GM21619 (cell line): ENCODE data around the gene SETD2.

Experiments
- ATAC-seq: cut with Tn5 transposase; IDR thresholded peaks from one replicate; pipeline ENCODE4 v1.9.1; 2021; ENCODE audit not compliant: unreplicated experiment

Gene SETD2

DNA sequence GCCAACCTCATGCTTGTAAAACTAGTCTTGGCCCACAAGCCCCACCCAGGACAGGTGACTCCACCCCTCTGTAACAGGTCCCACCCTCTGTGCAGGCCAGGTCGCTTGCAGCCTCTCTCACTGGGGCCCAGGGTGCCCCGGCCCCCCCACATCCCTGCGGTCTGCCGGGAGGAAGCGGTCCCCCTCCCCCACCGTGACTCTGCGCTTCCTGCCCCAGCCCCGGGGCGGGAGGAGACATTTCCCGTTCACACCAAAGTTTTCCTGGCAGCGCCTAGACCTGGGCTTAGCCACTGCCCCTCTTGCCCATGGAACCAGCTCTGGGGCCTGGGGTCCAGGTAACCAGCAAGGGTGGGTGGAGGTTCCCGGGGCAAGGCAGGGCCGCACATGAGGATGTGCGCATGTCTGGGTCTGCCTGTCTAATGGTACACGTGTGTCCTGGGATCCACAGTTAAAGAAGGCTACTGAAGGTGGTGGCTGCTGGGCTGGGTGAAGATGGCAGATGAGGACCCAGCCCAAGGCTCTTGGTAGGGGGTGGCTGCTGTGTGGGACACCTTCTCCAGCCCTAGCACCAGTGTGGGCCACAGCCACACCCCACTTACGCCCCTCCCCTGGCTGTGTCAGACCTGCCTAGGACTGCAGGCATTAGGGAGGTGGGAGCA is 176.0 kb downstream of the SETD2 start:
- peak; percentile 68 for ATAC-seq

DNA sequence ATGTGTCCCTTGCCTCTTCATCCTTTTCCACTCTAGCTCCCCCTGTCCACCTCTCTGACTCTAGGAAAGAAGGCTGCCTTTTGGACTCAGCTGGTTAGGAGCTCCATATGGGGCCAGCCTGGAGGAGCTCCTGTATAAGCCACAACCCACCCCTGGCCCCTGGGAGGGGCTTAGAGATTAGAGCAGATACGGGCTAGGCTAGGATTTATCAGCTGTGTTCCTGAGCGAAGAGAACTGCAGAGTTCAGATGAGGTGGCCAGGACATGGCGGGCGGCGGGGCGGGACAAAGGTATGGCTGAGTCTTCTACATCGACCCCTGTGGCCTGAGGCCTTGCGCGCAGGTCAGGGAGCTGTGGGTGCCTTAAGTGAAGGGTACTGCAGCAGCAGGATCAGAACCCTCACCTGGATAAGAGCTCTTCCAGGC is 176.6 kb downstream of the SETD2 start:
- peak; percentile 3 for ATAC-seq

DNA sequence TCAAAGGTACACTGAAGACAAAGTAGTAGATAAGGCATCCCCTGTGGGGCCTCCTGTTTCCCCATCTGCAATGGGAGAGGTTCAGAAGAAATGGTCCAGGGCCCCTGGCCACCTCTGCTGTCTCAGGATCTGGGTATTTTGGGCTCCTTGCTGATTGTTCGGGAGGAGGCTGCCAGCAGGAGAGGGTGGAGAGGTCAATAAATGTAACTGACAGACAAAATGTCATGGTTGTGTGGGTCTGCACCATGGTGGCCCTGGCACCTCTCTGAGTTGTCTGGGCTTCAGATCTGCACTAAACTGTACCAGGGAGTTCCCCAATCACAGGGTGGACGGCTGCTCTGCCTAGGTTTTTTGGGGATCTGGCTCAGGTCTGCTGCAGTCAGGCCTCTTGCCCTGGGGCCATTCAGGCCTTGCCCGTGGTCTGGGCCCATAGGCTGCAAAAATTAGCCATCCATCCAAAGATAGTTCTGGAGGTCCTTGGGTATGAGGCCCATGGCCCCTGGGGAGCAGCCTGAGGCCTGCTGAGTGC is 177.1 kb downstream of the SETD2 start:
- ATAC-seq, result no peak

DNA sequence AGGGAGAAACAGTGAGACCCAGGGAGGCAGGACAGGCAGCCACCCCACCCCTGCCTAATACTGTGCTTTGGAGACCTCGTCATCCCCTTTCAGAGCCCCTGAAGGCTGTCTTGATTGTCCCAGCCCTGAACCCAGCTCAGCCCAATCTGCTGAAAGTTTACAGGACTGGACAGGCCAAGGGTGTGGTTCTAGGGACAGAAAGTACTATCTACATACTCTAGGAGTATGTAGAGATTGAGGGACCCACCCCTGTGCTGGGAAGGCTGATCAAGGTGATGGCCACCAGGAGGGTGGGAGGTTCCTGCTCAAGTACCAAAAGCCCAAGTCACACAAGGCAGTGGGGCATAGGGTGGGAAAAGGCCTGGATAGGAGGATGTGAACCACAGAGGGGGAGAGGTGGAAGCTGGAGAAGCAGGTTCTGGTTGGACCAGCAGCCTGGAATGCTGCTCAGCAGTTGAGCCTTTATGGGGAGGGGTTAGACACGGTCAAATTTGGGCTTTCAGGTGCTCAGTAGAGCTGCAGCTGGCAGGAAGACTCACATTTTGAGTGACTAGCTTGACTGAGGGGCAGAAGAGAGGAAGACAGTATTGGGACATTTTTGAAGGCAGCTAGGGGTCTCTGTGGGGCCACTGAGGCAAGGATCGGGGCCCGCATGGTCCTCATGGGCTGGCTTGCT is 177.7 kb downstream of the SETD2 start:
- no peak for ATAC-seq

DNA sequence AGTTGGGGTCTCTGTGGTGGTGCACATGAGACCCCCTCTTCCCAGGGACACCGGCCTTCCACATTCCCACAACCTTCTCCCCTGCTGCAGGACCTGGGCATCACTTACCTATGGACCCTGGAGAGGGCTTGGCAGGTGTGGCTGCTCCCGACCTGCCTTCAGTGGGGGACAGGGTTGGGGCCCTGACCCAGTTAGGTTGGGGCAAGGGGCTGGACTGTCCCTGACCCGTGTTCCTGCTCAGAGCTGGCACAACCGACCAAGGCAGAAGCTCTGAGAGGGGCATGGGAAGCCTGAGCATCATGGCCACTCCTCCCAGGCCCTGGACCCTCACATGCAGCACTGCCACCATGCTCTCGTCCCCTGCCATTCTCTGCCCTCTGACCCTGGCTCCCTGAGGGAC is 178.3 kb downstream of the SETD2 start:
- no peak for ATAC-seq

DNA sequence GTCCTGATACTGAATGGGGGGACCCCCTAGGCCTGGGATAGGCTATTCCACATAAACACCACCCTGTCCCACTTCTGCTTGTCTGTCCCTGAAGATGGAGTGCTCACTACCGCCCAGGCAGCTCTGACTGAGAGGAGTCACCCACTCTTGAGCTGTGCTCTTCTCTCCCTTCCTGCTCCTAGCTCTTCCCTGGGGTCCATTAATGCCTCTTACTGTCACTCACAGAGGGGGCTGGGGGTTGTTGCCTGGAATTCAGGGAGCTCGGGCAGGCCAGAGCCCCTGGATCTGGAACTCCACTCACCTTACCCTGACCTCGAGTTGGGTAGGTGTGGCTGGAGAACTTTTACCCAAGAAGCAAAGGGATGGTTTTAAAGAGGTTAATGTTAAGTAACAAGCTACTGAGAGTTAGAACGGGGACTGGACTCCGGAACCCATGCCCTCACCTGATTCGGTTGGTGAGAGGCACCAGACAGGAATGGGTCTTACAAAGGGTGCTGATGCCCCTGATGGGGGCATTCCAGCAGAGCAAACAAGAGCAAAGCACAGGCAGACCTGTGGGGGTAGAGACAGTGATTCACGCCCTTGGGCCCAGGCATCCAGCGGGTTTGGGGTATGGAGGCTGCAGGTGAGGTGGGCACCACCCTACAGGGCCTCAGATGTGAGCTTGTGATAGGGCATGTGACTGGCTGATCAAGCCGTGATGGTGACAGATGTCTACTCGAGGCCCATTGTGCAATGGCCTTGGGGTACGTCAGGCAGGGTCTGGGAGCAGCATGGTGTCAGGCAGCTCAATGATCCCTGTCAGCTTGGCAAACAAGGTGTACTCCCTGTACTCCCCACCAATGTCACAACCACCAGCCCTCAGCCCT is 179.1 kb downstream of the SETD2 start:
- no peak for ATAC-seq

DNA sequence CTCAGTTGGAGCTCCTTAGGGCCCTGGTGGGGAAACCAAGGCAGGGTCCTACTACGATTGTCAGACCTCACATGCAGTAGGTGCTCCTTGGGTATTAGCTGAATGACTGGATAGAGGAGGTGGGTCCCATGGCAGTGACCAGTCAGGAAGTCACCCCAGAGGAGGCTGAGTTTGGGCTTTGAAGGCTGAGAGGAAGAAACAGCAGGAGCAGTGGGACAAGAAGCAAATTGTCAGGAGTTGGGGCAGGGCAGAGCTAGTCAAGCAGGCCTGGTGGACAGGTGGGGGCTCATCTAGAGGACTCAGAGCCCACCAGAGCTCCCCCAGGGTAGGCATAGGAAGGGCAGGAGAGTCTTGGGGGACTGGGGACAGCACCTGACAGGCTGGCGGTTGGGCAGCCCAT is 181.4 kb downstream of the SETD2 start:
- ATAC-seq, result no peak

DNA sequence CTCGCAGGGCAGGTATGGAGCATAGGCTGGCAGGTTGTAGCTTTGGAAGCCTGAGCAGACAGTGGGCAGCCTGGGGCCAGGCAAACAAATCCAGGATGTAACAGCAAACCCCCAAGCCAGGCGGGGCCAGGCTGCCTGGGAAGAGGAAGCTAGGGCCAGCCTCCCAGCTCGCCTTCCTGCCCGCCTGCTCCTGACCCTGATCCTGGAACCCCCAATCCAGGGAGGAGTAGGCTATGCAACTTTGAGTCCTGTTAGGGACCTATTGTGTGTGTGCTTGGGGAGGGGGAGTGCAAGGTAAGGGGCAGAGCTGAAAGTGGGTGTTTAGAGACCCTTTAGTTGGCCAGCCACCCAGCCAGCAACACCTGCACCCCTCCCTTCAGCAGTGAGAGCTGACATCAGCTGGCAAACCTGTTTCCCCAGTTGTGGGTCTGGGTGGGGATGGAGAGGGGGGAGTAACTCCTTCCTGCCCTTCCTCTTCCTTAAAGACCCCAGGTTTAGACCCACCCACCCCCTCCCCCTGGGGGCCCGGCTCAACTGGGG is 181.9 kb downstream of the SETD2 start:
- no peak for ATAC-seq

DNA sequence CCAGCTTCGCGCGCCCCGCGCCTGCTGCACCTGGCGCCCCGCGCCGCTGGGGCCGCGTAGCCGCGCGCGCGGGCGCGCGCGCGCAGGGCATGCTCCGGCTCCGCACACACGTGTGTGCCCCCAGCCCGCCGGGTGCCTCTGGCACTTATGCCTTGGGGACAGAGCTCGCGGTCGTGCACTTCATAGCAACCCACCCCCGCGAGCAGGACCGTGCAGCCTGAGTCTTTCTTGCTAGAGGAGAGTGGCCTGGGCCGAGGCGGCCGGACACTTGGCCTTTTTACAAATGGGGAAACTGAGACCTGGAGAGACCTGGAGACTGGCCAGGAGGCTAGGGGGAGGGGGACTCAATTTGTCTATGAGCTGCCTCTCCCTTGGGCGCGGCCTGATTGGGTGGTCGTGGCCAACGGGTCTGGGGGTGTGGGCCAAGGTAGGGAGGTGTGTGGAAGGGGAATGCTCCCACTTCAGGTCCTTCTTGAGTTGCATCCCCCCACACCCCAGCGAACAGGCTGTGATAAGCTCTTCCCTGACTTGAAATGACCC is 183.9 kb downstream of the SETD2 start:
- peak; percentile 9 for ATAC-seq

DNA sequence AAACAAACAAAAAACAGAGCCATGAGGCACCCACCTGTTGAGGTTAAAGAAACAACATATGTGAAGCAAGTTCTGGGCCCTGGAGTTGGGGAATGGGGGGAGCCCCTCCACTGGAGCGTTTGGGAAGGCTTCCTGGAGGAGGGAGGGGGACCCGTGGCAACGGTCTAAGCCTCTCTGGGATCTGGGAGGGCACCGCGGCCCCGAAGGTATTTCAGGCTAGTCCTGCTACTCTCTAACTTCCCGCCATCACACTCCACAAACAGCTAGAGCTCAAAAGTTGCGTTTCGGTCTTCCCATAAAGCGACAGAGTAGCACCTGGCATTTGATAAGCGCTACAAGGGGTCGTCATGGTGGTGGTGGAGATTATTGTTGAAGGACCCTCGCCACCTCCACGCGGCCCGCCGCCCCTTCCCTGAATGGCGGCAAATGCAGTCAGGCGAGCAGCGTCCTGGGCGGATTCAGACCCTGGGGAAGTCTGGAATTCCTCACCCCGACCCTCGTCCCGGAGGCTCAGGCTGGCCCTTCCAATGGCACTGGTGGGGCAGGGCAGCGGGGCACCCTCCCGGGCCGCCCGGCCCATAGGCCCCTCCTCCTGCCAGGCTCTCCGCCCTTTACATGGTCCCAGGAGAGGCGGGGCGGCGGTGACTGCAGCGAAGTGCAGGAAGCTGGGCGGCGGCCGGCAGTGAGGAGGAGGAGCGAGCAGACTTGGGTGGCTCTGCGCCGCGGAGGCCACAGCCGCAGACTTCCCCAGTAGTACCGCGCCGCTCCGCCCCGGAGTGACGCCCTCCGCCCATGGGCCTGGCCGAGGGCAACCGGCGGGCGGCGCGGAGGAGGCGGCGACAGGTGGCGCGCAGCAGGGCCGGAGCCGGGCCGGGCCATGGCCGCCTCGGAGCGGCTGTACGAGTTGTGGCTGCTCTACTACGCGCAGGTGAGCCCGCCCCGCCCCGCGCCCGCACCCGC is 184.6 kb downstream of the SETD2 start, which contains the start of gene NBEAL2:
NBEAL2 (plus strand) TSS at position 682 of the 960 bp plus-strand sequence; CDS start at position 878, 196 bp downstream.
- ATAC-seq, result peak; percentile 73

DNA sequence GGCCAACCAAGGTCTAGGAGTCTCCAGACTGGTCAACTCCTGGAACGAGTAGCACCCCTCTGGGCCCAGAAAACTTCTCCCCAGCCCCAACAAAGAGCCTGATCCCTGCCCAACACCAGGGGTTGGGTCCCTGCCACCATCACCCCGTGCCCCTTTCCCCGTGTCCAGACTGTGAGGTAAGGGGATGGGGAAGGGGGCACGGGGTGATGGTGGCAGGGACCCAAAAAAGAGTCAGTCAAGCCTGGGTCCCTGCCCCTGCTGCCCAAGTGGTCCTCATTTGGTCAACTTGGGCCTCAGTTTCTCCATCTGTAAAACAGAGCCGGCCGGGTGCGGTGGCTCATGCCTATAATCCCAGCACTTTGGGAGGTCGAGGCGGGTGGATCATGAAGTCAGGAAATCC is 185.5 kb downstream of the SETD2 start:
- ATAC-seq, result no peak

DNA sequence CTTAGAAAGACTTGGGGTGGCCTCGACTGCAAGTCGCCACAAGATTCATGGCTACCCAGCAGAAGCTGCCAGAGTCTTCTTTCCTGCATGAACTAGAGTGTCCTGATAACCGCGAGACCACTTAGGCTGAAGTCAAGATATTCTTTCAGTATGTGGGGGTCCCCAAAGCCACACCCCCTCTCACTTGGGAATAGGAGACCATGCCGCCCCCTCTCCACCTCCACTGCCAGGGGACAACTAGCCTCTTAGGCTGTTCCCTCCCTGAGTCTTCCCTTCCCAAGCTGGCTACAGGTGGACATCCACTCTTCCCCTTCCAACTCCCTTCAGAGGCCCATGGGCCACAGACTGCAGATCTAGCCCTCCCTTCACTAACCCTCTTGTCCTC is 186.1 kb downstream of the SETD2 start:
- ATAC-seq, result no peak

DNA sequence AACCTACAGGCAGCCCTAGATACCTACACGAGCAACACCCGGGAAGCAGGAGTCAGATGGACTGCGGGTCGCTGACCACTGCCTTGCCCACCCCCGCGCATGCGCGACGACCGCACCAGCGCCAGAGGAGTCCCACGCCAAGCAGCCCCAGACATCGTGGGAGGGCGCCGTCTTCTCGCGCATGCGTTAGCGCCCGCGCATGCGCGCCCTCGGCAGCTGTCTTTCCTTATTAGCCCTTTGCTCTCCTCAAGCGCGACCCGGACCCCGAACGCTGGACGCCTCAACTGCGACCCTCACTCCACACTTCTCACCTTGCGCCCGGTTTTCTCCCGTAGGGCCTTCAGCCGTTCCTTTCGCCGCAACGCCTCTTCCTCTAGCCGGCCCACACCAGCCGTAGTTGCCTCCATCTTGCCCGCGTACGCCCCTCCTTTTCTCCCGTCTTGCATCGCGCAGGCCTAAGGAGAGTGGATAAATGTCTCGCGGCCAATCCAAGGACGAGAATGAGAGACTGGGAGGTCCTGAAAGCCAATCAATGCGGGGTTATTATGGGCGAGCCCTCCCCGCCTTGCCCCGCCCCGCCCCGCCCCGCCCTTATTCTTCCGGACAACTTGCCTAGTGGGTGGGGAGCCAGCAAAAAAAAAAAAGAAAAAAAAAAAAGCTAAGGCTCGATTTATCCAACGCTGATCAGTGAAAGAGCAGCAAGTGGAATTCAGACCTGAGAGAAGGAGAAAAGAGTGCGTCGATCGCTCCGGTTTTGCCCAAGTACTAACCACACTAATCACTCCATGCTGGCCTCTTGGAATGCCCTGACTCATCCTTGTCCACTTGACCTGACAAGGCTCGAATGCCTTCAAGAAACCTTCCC is 187.4 kb downstream of the SETD2 start, which contains the start of gene CCDC12:
CCDC12 (minus strand) TSS at position 420 of the 865 bp plus-strand sequence; CDS start at position 407, 13 bp downstream.
- peak; percentile 49 for ATAC-seq

DNA sequence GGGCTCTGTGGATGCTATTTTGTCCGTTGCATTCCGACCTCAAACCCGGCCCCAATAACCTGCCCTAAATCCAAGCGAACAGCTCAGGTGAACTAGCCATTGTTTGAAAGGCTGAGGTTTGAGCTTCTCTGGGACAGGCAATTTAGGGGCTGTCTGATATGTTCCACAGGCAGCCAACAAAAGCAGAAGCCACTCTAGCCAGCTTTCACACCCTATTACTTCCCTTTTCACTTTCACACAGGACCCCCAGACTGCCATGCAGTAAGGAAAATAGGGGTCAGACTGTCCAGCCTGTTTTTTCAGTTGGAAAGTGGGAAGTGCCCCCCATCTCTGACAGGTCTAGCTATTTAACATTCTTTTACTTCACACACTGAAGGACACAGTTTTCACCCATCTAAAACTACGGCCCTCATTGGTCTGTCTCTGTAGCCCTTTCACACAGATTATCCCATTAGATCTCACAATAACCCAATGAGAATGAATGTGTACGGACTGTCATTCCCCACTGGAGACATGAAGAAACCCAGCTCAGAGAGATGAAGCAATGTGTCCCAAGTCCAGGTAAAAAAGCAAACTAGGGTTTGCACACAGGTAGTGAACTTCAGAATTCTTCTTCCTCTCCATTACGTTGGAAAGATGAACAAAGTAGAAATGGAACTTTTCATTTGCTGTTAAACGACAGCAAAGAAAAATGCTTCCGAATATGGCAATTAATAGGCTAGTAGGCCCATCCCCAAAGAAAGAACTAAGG is 189.3 kb downstream of the SETD2 start:
- no peak for ATAC-seq

DNA sequence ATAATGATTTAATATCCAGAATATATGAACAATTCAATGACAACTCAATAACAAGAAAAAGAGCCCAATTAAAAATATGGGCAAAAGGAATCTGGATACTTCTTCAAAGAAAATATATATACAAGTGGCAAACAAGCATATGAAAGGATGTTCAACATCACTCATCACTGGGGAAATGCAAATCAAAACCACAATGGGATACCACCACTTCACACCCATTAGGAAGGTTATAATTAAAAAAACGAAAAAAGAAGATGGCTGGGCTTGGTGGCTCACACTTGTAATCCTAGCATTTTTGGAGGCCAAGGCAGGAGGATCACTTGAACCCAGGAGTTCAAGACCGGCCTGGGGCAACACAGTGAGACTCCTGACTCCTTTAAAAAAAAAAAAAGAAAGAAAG is 191.5 kb downstream of the SETD2 start:
- ATAC-seq, result no peak

DNA sequence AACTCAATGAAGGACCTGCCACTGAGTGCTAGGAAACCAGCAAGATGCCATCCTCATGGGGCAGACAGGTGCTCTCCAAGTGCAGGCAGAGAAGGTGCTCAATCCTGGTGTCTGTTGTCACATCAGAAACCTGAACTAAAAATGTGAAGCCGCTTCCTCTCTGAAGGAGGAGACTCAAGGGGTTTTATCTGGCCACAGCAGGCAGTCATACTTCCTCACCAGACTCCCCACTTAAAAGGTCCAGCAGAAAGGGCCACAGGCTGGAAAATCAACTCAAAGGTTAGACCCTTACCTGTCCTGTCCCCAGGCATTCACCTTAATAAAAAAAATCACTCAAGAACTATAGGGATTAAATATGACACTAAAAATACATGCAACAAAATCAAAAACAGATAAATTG is 192.2 kb downstream of the SETD2 start:
- ATAC-seq, result no peak

DNA sequence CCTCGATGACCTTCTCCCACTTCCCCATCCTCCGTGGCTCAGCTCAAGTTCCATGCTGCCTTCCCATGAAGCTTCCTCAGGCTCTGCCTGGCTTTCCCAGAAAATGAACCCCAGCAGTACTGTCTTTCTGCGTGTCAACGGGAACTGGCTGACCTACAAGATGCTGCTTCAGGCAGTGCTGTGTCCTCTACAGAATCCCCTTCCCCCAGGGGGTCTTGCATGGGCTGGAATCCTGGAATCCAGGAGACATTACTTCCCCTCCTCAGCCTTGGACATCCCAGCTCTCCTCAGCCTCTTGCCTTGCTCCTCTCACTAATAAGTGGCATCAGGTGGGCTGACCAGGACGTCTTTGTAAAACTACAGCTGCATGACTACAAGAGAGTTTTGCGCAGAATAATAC is 192.8 kb downstream of the SETD2 start:
- no peak for ATAC-seq
